ENCODE measurements around the gene NPM1.
A peak's percentile ranks its signal among the peaks of the same experiment; 100 is the strongest.
"Not testable (repeated sequence)": the region's sequence is repeated elsewhere in the genome, so short reads cannot be mapped to it uniquely, and the experiment has no call there.

The NPM1 gene

DNA sequence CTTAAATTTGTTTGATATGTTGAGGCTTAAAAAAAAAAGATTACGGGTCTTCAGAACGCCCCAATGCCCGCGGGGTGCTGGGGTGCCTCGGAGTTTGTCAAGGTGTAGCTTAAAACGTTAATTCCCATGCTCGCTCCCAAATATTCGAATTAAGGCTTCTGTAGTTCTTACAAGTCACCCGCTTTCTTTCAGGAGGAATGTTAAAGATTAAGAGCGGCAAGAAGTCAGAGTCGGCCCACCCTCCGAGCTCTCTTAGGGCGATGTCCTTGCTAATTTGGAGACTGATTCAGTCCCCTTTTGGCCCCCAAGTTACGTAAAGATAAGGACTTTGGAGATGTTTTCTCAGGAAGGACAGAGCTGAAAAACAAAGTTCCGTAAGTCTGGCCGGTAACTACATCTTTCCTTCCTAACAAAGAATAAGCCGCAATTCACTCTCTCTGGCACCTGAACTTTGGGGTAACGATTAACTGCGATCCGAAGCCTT lies 746 bp upstream of the NPM1 start:
- DNase-seq: no peak

DNA sequence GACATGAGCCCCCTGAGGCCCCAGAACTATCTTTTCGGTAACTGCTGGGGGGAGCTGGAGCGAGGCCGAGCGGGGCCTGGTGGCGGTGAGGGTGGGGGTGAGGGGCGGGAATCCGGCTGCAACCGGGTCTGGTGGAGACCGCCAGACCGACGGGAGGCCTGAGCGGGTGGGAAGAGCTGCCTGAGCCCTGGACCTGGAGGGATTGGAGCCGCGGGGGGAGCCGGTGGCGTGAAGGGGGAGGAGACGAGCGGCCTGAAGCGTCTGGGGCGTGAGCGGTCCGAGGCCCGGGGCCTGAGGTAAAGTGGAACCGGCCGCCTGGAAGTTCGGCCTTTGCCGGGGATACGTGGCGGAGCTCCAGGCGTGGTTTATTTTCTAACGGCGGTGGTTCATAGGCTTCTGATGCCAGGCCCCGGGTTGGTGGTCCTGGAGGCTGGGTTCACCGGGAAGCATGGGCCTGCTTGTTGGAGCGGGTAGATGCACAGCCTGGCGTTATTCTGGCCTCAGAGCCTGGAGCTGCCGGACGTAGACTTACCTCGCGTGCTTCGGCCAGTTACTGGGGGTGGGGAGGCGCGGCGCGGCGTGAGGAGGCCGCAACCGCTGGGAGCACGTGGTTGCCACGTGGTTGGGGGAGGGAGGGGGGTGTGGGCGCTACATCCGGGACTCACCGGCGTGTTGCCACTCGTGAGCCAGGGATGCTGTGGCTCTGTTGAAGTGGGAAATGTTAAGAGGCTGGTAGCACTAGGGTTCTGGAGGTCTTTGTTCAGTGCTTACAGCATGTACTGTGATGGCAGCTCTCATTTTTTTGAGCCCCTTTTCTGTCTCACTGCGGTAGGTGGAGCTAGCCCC lies 544 bp downstream of the NPM1 start:
- peak; percentile 13 for DNase-seq

DNA sequence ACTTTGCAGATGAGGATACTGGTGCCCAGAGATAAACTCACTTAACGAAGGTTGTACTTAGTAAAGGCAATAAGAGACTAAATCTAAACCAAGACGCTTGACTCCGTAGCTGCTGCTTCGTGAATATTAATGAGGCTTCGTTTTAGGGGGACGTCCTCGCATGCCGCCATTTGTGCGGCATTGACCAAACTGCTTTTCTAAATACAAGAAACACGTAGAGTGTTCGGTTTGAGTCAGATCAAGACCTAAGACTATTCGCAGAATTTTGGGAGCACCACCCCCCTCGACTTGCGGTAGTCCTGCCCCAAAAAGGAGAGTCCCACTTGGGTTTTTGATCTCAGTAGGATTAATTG lies 1.1 kb downstream of the NPM1 start:
- no peak for DNase-seq

GRCh38 chr5:171390883-171391677 lies 3.4 kb downstream of the NPM1 start:
- DNase-seq: no peak

DNA sequence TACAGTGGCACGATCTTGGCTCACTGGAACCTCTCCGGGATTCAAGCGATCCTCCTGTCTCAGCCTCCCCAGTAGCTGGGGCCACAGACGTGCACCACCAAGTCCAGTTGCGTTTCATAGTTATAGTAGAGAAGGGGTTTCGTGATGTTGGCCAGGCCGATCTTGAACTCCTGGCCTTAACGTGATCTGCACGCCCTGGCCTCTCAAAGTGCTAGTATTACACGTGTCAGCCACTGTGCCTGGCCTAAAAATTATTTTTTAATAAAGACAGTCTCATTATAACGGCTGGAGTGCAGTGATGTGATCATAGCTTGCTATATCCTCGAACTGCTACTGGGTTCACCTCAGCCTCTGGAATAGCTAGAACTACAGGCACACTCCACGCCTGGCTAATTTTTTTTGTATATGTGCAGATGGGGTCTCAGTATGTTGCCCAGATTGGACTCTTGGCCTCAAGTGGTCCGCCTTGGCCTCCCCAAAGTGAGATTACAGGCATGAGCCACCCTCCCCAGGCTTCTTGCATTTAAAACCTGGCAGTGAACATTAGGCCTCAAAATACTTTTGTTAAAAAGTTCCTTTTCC lies 4.4 kb downstream of the NPM1 start:
- DNase-seq: no peak

GRCh38 chr5:171392585-171393159 lies 5.0 kb downstream of the NPM1 start:
- no peak for DNase-seq

- no peak for DNase-seq
Observed at GRCh38 chr5:171395042-171395441, 7.4 kb downstream of the NPM1 start.

DNA sequence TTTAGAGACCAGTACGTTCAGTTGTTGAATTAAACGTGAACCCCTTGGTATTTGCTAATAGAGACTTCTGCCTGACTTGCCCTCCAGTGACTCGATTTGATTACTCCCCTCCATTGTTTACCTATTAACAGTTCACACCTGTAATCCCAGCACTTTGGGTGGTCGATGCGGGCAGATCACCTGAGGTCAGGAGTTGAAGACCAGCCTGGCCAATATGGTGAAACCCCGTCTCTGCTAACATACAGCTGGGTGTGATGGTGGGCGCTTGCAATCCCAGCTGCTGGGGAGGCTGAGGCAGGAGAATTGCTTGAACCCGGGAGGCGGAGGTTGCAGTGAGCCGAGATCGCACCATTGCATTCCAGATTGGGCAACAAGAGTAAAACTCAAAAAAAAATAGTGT lies 8.9 kb downstream of the NPM1 start:
- DNase-seq: not testable (repeated sequence)

DNA sequence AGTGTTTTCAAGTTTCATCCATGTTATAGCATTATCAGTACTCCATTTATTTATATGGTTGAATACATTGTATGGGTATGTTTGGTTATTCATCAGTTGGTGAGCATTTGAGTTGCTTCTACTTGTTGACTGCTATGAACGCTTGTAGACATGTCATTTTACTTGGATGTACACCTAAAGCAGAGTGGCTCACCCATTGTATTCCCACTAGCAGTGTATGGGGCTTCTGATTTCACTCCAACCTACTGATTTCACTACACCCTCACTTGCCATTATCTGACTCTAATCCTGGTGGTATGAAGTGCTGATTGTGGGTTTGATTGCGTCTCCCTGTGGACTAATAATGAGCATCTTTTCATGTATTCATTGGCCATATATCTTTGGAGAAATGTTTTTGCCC lies 9.5 kb downstream of the NPM1 start:
- DNase-seq: no peak

- DNase-seq: no peak
Observed at GRCh38 chr5:171397599-171397998, 9.9 kb downstream of the NPM1 start.

- DNase-seq: not testable (repeated sequence)
Observed at GRCh38 chr5:171398660-171399059, 11.0 kb downstream of the NPM1 start.

DNA sequence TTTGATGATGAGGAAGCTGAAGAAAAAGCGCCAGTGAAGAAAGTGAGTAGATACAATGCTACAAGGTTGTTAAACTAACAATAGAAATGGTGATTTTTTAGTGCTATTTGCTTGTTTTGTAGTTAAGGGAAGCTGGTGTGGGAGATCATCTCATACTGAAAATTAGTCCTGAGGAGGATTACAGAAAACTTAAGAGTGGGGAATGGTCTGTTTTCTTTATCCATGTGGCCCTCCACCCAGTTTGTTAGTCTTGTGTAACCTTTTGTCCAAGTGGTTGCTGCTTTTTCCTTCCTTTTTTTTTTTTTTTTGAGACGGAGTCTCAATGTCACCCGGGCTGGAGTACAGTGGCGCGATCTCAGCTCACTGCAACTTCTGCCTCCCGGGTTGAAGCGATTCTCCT lies 12.5 kb downstream of the NPM1 start:
- no peak for DNase-seq

- DNase-seq: no peak
Observed at GRCh38 chr5:171401167-171401947, 13.7 kb downstream of the NPM1 start.

GRCh38 chr5:171402751-171403150 lies 15.1 kb downstream of the NPM1 start:
- not testable (repeated sequence) for DNase-seq

GRCh38 chr5:171405615-171406014 lies 18.0 kb downstream of the NPM1 start:
- peak; percentile 3 for DNase-seq

DNA sequence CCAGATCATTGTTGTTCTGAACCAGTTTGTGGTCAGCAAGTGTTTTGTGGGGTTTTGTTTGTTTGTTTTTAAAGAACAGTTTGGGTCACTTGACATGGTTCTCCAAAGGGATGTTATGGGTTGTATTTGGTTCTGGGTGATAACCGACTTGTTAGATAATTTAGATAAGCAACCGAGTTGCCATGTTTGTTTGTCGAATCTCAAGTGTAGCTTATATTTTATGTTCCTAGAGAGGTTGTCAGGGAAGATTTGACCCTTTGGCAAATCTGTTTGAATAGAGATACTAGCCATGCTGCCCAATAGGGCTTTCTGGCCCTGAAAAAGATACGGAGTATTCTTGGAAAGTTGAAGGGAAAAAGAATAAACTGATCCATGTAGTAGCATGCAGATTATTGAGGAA lies 19.6 kb downstream of the NPM1 start:
- DNase-seq: no peak

DNA sequence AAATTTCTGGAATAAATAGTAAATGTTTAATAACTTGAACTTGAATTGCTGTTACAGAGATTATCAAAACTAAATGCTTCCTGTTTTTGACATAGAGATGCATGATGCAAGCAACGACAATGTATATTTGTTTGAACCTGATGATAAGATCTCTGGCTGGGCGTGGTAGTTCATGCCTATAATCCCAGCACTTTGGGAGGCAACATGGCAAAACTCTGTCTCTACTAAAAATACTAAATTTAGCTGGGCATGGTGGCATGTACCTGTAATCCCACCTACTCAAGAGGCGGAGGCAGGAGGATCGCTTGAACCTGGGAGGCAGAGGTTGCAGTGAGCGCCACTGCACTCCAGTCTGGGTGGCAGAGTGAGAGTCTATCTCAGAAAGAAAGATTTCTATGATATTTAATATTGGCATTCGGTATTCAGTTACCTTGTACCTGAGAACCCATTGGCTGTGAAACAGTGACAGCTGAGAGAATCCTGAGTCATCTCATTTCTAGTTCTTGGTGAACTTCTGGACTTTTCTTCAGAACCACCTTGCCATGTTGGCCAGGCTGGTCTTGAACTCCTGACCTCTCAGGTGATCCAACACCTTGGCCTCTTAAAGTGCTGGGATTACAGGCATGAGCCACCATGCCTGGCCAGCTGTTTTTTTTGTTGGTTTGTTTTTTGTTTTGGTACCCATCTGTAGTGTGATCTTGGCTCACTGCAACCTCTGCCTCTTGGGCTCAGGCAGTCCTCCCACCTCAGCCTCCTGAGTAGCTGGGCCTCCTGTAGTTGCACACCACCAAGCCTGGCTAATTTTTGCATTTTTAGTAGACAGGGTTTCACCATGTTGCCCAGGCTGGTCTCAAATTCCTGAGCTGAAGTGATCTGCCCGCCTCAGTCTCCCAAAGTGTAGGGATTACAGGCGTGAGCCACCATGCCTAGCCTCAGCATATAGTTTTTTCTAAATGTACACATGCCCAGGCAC lies 21.8 kb downstream of the NPM1 start:
- DNase-seq: no peak

GRCh38 chr5:171410181-171410580 lies 22.5 kb downstream of the NPM1 start:
- DNase-seq: no peak

DNA sequence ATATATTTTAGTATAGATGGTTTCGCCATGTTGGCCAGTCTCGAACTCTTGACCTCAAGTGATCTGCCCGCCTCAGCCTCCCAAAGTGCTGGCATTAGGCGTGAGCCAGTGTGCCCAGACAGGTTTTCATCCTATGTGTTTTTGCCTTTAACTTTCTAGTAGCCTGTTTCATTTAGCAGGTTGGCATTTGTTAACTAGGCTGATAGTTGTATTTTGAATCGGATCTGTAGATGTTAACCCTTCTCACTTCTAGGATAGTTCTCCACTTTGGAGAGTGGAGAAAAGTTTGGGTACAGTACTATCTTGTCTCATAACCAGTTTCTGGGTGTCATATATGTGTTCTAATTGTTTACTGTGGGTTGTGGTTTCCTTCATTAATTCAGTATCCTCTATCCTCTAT lies 24.5 kb downstream of the NPM1 start:
- DNase-seq: no peak

DNA sequence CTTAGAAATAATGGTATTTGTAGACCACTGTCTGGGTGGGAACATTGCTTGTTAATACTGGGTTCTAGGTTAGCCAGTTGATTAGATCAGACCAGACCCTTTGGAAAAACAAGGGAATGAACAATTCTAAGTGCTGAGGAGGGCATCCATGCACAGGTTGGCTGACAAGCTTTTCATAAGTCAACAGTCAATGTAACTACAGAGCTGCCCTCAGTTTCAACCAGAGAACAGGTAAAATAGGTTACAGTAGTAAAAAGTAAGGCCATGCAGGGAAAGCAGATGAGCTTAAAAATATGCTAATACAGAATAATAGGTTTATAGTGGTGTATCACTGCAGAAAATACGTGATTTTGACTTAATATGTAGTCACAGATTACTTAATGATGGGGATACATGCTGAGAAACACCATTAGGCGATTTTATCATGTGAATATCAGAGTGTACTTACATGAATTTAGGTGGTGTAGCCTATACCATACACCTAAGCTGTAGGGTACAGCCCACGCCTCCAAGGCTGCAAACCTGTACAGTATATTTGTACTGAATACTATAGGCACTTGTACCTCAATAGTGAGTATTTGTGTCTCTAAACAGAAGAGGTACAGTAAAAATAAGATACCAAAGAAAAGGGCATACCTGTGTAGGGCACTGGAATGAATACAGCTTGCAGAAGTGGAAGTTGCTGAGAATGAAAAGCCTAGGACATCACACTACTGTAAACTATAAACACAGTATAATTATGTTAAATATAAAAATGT lies 25.7 kb downstream of the NPM1 start:
- DNase-seq: no peak

- DNase-seq: not testable (repeated sequence)
Observed at GRCh38 chr5:171413993-171414392, 26.3 kb downstream of the NPM1 start.

Measured in NCI-H1105 treated with DMSO at 0.1 percent for 48 hours (cell line).